ENCODE measurements around the gene ZNF860.

DNA sequence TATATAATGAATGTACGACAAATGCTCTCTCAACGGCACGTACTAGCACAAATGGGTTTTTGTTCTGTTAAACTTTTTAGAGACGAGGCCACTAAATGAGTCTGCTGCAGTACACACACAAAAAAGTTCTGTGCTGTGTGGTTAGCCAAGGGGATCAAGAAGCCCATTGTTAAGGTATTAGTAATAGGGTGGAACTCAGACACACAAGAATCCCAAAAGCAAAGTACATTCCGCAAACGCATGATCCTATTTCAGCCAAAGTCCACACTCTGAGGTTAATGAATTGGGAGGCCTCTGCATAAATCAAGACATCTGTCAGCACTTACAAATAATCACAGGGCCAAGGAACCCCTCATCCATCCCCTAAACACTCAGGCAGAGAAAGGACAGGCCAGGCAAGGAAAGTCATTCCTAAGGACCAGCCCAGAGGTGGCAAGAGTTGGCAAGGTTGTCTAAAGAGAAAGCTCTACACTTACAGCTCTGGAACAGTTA is 12.6 kb upstream of the ZNF860 start:
- TF ChIP-seq, protein P1, sequence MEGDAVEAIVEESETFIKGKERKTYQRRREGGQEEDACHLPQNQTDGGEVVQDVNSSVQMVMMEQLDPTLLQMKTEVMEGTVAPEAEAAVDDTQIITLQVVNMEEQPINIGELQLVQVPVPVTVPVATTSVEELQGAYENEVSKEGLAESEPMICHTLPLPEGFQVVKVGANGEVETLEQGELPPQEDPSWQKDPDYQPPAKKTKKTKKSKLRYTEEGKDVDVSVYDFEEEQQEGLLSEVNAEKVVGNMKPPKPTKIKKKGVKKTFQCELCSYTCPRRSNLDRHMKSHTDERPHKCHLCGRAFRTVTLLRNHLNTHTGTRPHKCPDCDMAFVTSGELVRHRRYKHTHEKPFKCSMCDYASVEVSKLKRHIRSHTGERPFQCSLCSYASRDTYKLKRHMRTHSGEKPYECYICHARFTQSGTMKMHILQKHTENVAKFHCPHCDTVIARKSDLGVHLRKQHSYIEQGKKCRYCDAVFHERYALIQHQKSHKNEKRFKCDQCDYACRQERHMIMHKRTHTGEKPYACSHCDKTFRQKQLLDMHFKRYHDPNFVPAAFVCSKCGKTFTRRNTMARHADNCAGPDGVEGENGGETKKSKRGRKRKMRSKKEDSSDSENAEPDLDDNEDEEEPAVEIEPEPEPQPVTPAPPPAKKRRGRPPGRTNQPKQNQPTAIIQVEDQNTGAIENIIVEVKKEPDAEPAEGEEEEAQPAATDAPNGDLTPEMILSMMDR (conservative IDR thresholded peaks at IDR 0.05 in 1 of 2, IDR thresholded peaks at IDR 0.05 in 1 of 2; ENCODE audit: extremely low read depth in 1 of 2, insufficient read depth in 1 of 2, low read depth in 1 of 2, low read length in 2 of 2) = no peak
- TF ChIP-seq EZH2 (IDR thresholded peaks at IDR 0.05; ENCODE audit: borderline replicate concordance, low read length) = no peak
